Stimulated activated CD8-positive, alpha-beta memory T cell treated with anti-CD3 and anti-CD28 coated beads, Interleukin-12 subunit alpha, Interleukin-12 subunit beta, amount 100 ng/mL, for 24 hours (primary cell): ENCODE measurements around the gene CHST8.
"Not testable (repeated sequence)": the region's sequence is repeated elsewhere in the genome, so short reads cannot be mapped to it uniquely, and the experiment has no call there.

Experiments
- DNase-seq: peaks from one replicate; pipeline ENCODE4 v3.0.0-alpha.2; 2020; ENCODE audit errors: extremely low read depth

Gene CHST8

DNA sequence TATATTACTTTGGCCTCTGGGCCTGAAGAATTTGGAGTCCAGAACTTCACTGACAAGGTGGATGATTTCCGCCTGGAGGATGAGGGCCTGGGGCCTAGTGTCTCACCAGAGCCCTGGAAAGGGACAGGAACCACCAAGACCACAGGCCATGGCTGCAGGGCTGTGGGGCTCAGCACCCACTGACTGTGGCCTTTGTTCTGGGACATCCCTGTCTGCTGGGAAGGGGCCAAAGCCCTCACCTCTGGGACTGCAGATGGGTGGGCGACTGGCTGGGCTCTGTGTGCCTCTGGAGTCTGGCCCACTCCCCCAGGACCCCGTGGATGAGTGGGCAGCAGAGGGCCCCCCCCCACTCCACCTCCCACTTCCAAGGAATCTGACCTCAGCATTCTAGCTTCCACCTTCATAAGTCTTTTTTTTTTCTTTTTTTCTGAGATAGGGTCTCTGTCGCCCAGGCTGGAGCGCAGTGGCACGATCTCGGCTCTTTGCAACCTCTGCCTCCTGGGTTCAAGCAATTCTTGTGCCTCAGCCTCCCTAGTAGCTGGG is 20.3 kb downstream of the CHST8 start:
- no peak for DNase-seq

DNA sequence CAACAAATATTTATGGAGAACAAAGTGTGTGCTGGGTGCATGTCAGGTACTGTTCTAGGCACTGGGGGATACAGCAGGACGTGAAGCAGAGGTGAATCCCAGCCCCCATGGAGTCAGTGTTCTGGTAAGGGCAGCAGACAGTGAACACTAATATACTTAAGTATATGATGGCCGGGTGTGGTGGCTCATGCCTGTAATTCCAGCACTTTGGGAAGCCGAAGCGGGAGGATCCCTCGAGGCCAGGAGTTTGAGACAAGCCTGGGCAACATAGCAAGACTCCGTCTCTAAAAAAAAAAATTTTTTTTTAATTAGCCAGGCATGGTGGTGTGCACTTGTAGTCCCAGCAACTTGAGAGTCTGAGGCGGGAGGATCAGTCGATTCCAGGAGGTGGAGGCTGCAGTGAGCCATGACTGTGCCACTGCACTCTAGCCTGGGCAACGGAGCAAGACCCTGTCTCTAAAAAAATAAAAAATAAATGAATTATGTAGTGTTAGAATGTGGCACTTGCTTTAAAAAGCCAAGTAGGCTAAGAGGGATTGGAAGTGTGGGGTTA is 22.6 kb downstream of the CHST8 start:
- no peak for DNase-seq

DNA sequence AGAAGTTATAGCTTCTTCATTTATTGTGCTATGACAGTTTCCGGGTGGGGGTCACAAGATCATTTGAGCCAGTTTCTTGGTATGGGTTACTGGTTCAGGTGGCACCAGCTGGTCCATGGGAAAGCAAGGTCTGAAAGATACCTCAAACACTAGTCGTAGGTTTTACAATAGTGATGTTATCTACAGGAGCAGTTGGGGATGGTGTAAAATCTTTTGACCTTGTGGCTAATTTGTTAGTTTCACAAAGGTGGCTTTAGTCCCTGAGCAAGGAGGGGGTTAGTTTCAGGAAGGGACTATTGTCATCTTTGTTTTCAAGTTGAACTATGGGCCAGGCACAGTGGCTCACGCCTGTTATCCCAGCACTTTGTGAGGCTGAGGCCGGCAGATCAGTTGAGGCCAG is 24.6 kb downstream of the CHST8 start:
- DNase-seq: no peak

GRCh38 chr19:33647146-33647545 is 25.4 kb downstream of the CHST8 start:
- DNase-seq: no peak

- DNase-seq: no peak
Observed at GRCh38 chr19:33649627-33650305, 28.0 kb downstream of the CHST8 start.

DNA sequence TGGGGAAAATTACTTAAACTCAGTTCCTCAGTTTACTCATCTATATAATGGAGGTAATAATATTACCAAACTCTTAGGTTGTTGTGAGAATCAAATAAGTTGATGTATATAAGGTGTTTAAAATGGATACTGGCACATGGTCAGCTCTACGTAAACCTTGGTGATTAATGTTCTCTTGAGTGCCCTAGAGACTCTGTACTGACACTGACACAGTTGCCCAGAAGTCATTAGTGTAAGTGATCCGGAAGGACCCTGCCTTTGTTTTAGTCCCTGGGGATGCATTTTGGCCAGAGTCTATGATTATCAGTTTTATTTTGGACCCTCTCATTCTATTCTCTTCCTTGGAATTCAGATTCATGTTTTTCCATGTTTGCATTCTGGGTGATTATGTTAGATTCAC is 31.9 kb downstream of the CHST8 start:
- DNase-seq: no peak

GRCh38 chr19:33654840-33655508 is 33.2 kb downstream of the CHST8 start:
- no peak for DNase-seq

DNA sequence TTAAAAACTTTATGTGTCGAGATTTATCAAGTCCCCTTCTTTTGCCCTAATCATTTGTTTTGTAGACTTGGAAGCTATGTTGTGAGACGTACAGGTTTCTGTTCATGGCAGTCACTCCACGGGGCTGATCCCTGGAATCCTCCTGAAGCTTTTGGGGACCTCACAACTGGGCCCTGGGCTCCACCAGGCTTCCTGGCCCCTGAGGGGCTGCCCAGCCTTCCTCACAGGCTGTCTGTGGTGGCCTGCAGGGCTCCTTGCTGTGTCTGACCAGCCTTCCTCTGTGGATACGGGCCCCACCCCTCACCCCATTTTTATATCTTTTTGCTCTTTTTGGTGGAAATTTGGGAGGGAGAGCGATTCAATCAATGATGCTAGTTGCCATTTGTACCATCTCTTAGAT is 38.1 kb downstream of the CHST8 start:
- DNase-seq: no peak

- DNase-seq: no peak
Observed at GRCh38 chr19:33660410-33661124, 38.8 kb downstream of the CHST8 start.

DNA sequence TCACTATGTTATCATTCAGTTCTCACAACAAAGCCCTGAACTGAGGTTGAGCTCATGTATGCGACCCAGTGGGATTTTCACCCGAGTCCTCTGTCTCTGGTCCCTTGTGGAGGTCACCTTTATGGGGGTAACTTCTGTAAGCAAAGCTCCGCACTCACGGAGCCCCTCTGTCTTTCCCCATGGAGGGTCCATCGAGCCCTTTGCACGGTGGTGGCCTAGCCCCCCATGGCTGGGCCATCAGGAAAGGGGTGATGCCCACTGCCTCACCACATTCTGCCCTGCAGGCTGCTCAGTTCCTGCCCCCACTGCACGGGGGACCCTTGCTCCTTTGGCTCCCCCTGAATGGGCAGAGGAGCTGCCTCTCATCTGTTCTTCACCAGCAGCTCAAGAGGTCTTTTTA is 39.6 kb downstream of the CHST8 start:
- DNase-seq: no peak

DNA sequence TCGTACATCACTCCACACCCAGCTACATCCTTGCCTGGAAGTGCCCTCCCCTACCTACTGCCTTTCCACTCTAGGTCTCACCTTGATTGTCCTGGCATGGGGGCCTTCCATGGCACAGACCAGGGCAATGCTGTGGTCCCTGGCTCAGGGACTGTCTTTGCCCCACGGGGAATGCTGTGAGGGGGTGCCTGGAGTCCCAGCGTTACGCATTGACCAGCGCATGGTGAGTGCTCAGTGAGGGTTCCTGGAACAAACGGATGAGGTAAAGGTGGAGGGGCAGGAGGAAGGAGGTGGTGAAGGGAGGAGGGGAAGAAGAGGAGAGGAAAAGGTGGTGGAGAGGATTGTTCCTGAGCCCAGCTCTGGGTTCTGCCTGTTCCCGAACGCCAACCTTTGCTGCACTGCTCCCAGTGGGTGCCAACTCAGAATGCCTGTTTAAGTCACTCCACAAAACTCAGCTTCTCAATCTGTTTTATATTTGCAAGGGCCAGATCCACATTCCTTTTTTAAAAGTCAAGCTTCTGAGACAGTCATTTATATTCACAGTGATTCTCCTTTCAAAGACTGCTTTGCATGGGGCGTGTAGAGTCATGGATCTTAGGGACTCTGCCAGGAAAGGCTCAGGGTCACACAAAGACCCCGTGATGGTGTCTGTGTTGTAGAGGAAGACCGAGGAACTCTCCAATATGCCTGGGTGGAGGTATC is 40.8 kb downstream of the CHST8 start:
- DNase-seq: no peak

GRCh38 chr19:33663316-33663715 is 41.6 kb downstream of the CHST8 start:
- DNase-seq: not testable (repeated sequence)

DNA sequence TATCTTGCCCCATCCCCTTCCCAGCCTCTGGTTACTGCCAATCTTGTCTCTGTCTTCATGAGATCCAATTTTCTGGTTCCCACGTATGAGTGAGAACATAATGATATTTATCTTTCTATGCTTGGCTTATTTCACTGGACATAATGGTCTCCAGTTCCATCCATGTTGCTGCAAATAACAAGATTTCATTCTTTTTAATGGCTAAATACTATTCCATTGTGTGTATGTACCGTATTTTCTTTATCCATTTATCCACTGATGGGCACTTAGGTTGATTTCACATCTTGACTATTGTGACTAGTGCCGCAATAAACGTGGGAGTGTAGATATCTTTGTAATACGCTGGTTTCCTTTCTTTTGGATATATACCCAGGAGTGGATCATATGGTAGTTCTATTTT is 43.0 kb downstream of the CHST8 start:
- DNase-seq: no peak

DNA sequence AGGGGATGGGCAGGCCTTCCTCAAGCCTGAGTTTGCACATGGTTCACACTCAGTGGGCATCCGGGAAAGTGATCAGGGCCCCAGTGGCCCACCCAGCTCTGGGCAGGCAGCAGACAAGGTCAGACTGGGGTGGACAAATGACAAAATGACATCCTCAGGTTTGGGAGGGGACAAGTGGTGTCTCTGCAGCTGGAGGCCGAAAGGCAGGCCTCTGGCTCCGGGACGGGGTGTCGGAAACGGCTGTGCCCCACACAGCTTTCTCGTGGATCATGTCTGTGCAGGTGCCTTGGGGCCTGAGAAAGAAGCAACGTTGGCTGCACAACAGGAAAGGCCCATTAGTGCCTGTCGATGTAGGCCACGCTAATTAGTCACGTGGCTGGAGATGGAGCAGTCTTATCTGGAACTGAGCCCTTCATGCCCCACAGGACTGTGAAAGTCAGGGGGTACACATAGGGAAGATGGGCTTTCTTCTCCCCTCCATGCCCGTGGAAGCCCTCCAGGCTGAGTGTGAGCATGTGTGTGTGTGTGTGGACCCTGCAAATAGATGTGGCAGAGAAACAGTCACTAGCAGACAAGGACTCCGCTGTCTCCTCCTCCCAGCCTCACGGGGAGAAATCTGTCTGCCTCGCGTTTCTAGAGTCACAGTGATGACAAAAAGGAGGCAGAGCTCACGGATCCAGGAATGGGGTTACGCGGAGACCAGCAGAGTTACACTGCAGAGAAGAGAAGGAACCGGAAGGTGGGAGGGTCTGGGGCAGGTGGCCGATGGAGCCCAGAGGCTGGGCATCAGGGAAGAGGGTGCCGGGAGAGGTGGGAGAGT is 44.2 kb downstream of the CHST8 start:
- DNase-seq: no peak

DNA sequence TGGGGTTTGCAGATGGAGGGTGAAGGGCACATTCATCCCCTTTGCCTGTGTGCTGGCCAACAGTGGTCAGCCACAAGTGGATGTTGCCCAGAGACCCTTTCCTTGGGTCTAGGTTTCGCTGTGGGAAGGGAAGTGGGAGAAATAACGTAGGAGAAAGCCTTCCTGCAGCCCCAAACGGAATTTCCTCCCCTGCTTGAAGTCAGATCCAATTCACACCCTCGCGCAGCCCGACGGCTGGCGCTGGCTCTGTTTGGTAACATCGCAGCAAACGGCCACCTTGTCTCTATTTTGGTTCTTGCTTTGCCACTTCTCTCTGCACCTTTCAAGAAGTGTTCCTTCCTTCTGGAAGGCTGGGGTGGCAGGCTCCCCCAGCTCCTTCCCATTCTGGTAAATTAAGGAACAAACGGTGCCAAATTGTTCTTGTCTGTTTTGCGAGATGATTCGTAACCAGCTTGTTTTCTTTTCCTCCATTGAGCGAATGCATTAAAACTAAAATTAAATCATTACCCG is 45.4 kb downstream of the CHST8 start:
- no peak for DNase-seq

DNA sequence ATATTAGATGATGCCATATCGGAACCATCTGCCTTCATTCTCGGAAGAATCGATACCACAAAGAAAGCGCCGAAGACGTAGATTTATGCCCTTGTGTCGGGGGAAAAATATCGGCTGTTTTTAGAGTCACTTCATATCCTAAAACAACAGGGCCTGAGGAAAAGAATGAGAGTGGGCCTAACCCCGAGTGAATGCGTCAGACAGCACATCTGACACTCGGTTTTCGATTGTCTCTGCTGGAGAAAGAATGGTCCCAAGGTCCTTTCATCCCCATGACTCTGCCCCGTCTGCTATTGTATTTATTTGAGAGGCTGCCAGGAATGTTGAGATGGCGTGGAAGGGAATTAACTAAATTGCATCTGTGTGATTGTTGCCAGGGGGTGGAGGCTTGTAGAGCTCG is 46.1 kb downstream of the CHST8 start:
- DNase-seq: no peak

DNA sequence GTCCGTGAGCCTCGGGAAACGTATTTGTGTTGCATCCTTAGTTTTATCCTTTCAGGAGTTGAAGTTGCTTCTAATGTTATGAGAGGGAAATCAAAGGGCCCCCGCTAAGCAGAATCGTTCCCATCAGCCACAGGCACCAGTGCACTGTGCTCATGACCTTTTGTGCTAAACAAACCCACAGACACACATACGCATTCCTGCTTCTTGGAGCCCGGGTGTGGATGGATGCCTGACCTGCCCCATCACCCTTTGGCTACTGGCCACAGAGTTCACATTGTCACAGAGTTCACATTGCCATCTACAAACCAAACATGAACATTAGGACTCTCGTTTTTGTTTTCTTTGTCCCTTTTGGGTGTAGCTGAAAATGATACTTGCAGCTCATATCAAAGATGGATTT is 47.2 kb downstream of the CHST8 start:
- DNase-seq: no peak

DNA sequence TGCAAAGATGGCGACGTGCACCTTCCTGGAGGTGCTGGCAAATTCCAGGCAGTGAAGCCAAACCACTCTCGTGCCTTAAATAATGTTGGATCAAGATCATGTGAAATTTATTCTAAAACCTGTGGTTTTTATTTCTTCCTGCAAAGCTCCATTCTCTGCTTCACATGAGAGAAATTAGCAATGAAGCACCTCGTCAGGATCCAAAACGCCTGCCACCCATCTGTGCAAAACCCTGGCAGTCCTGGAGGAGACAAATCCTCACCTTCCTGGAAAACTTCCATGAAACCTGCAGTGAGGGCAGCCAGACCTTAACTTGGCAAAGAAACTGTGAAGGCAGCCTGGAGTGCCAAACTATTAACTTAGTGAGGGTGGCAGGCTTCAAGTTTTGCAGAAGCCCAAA is 47.6 kb downstream of the CHST8 start:
- DNase-seq: no peak

DNA sequence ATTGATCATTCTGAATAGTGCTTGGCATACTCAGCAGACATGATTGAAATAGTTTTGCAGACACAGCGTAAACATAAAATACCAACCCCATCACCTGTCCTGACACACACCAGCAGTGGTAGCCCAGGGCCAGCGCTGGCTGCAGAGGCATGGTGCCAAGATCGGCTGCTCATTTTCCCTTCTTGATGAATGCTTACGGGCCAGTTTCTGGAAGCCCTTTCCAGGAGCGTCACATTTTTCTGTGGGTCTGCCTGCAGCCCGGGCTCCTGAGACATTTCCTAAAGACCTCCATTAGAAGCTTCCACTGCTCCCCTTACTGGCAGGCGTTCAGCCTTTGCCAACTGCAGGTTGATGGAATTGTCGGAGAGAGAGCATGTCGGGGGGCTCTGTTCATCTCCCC is 48.6 kb downstream of the CHST8 start:
- DNase-seq: no peak

GRCh38 chr19:33671211-33671610 is 49.5 kb downstream of the CHST8 start:
- no peak for DNase-seq
